HCT116 (cell line): ENCODE measurements around the gene SUGT1. TPM values are rescaled to one million over a fixed set of nuclear protein-coding genes. Genes with fewer than 3 reads are reported as not detected.
A peak's percentile ranks its signal among the peaks of the same experiment; 100 is the strongest.

Experiments
- ATAC-seq: fragments of 200-7000 bp; cut with Tn5 transposase; 2 replicates; pipeline ENCODE4 v1.9.1; 2020; ENCODE audit warnings: mild to moderate bottlenecking, moderate library complexity
- BruUV-seq: library from RNA; stranded (reverse); fragments of 400-500 nt; replicated peaks from 2 replicates; lab custom pipeline; 2021; lab: Mats Ljungman, UMichigan
- CTCF ChIA-PET: fragments of 300-600 bp; sonication (Branson Sonifier 250); formaldehyde crosslinking; loops from one replicate; lab custom pipeline; 2021; ENCODE audit warnings: antibody characterized with exemption; lab: Charles Lee
- POLR2A ChIA-PET: fragments of 300-600, 350-600 bp; sonication (Branson Sonifier 250); formaldehyde crosslinking; loops from one replicate; lab custom pipeline; 2021; ENCODE audit warnings: antibody characterized with exemption; lab: Charles Lee
- RAD21 ChIA-PET, 2 experiments: fragments of 300-600 bp; sonication (Branson Sonifier 250); formaldehyde crosslinking; loops; one replicate each; lab custom pipeline; 2023; ENCODE audit warnings: low total read pairs in 2 of 2; ENCODE audit not compliant: uncharacterized antibody in 2 of 2, unreplicated experiment in 2 of 2, low non-redundant PET in 1 of 2; lab: Charles Lee
- DNase-seq: peaks from one replicate; pipeline ENCODE4 v3.0.0-alpha.2; 2010; ENCODE audit warnings: low read depth, low spot score
- H2AFZ ChIP-seq: fragments of 200-600 bp; shearing (Covaris generic), sonication (generic); 2 replicates; pipeline ENCODE4 v1.6.1; 2017; ENCODE audit warnings: low read depth, mixed run types, mixed read lengths, antibody characterized with exemption, low read length; ENCODE audit not compliant: poor library complexity, severe bottlenecking
- H3K27ac ChIP-seq: 2 replicates; pipeline ENCODE4 v1.5.1; 2012; ENCODE audit warnings: low read depth, low read length
- H3K27me3 ChIP-seq: fragments of 200-600 bp; sonication (generic); 2 replicates; pipeline ENCODE4 v1.6.1; 2016; ENCODE audit warnings: mixed run types, low read length, mixed read lengths; ENCODE audit not compliant: insufficient read depth
- H3K36me3 ChIP-seq, 2 experiments: fragments of 200-500 bp in 1 of 2; fragments of 200-600 bp in 1 of 2; sonication (Bioruptor generic) in 1 of 2; sonication (generic) in 1 of 2; 2 replicates each; pipeline versions ENCODE4 v1.5.1 to v1.6.1; 2014 to 2016; ENCODE audit warnings: low read length in 2 of 2, inconsistent platforms in 1 of 2, mixed read lengths in 1 of 2, mixed run types in 1 of 2; ENCODE audit not compliant: insufficient read depth in 2 of 2, control insufficient read depth in 1 of 2
- H3K4me1 ChIP-seq, 2 experiments: fragments of 200-600 bp in 1 of 2; sonication (generic) in 1 of 2; 2 replicates each; pipeline versions ENCODE4 v1.5.1 to v1.6.1; 2012 to 2017; ENCODE audit warnings: low read length in 2 of 2, inconsistent platforms in 1 of 2, mild to moderate bottlenecking in 1 of 2, mixed read lengths in 1 of 2, mixed run types in 1 of 2, moderate library complexity in 1 of 2; ENCODE audit not compliant: insufficient read depth in 2 of 2, control insufficient read depth in 1 of 2
- H3K4me2 ChIP-seq: fragments of 200-600 bp; sonication (generic); 2 replicates; pipeline ENCODE4 v1.6.1; 2017; ENCODE audit warnings: mixed run types, low read length, mixed read lengths
- H3K4me3 ChIP-seq, 2 experiments: fragments of 200-600 bp in 1 of 2; sonication (generic) in 1 of 2; replicated peaks in 1 of 2; 2 replicates each; pipeline ENCODE4 v1.5.1; 2011 to 2016; ENCODE audit warnings: low read length in 2 of 2, control low read depth in 1 of 2, low read depth in 1 of 2, mild to moderate bottlenecking in 1 of 2, mixed read lengths in 1 of 2, mixed run types in 1 of 2
- H3K79me2 ChIP-seq: fragments of 200-600 bp; sonication (generic); 2 replicates; pipeline ENCODE4 v1.6.1; 2017; ENCODE audit warnings: mild to moderate bottlenecking, mixed run types, low read length, moderate library complexity, mixed read lengths; ENCODE audit not compliant: insufficient read depth
- H3K9ac ChIP-seq: fragments of 200-600 bp; sonication (generic); 2 replicates; pipeline ENCODE4 v1.6.1; 2016; ENCODE audit warnings: low read length, mixed read lengths
- H3K9me2 ChIP-seq: fragments of 200-600 bp; sonication (generic), shearing (Covaris generic); 2 replicates; pipeline ENCODE4 v1.6.1; 2017; ENCODE audit warnings: mixed run types, mild to moderate bottlenecking, moderate library complexity; ENCODE audit not compliant: insufficient read depth
- H3K9me3 ChIP-seq, 2 experiments: fragments of 200-500 bp in 1 of 2; fragments of 200-600 bp in 1 of 2; sonication (Bioruptor generic) in 1 of 2; sonication (generic) in 1 of 2; 2 replicates each; pipeline ENCODE4 v1.6.1; 2014 to 2017; ENCODE audit warnings: low read length in 2 of 2, mixed read lengths in 2 of 2, inconsistent platforms in 1 of 2, low read depth in 1 of 2, mild to moderate bottlenecking in 1 of 2, mixed run types in 1 of 2, moderate library complexity in 1 of 2; ENCODE audit not compliant: control insufficient read depth in 1 of 2, insufficient read depth in 1 of 2
- H4K20me1 ChIP-seq: fragments of 200-600 bp; sonication (generic), shearing (Covaris generic); 2 replicates; pipeline ENCODE4 v1.6.1; 2017; ENCODE audit warnings: mixed run types, mild to moderate bottlenecking, moderate library complexity; ENCODE audit not compliant: insufficient read depth
- CBX3 ChIP-seq: IDR thresholded peaks from 2 replicates; pipeline ENCODE4 v1.6.1; 2012; ENCODE audit warnings: low read depth
- EGR1 ChIP-seq: IDR thresholded peaks from 2 replicates; pipeline ENCODE4 v1.6.1; 2012; ENCODE audit warnings: low read depth
- ELF1 ChIP-seq: IDR thresholded peaks from 2 replicates; pipeline ENCODE4 v1.6.1; 2012; ENCODE audit warnings: low read depth, borderline replicate concordance
- EZH2 ChIP-seq: fragments of 200-600 bp; sonication (generic); IDR thresholded peaks from 2 replicates; pipeline ENCODE4 v1.6.1; 2017; ENCODE audit warnings: antibody characterized with exemption, mixed run types
- FOSL1 ChIP-seq: IDR thresholded peaks from 2 replicates; pipeline ENCODE4 v1.6.1; 2012; ENCODE audit warnings: low read depth
- JUND ChIP-seq: IDR thresholded peaks from 2 replicates; pipeline ENCODE4 v1.6.1; 2012
- POLR2A ChIP-seq: IDR thresholded peaks from 2 replicates; pipeline ENCODE4 v1.7.0; 2011; ENCODE audit warnings: borderline replicate concordance; ENCODE audit not compliant: insufficient read depth, insufficient read length; ENCODE audit errors: extremely low read depth
- SIN3A ChIP-seq: IDR thresholded peaks from 2 replicates; pipeline ENCODE4 v1.6.1; 2012; ENCODE audit warnings: low read depth
- SP1 ChIP-seq: IDR thresholded peaks from 2 replicates; pipeline ENCODE4 v1.6.1; 2012; ENCODE audit warnings: low read depth
- SRF ChIP-seq: IDR thresholded peaks from 2 replicates; pipeline ENCODE4 v1.6.1; 2012; ENCODE audit warnings: low read depth
- YY1 ChIP-seq: IDR thresholded peaks from 2 replicates; pipeline ENCODE4 v1.6.1; 2011; ENCODE audit warnings: low read length, low read depth, moderate library complexity, mild to moderate bottlenecking; ENCODE audit not compliant: insufficient replicate concordance; ENCODE audit errors: extremely low read depth
- ZFX ChIP-seq: fragments of 450-650 bp; IDR thresholded peaks from 2 replicates; pipeline ENCODE4 v1.6.1; 2017
- ZNF274 ChIP-seq: fragments of 200-500 bp; sonication (Bioruptor generic); IDR thresholded peaks from 2 replicates; pipeline ENCODE4 v1.6.1; 2014; ENCODE audit warnings: mild to moderate bottlenecking, low read depth, low read length, inconsistent platforms
- intact Hi-C: fragments of 100-400 bp; cut with micrococcal nuclease; formaldehyde crosslinking; loops from 2 replicates; pipeline ENCODE4 v1.10.0; 2022
- total RNA-seq: library from RNA; stranded (reverse); gene quantifications from one replicate; pipeline ENCODE4 v1.2.1, GENCODE V29; 2021; ENCODE audit not compliant: unreplicated experiment
- TF ChIP-seq, protein P1 (sequence below): IDR thresholded peaks from 2 replicates; pipeline ENCODE4 v1.6.1; 2012
- TF ChIP-seq, protein P2 (sequence below): IDR thresholded peaks from 2 replicates; pipeline ENCODE4 v1.6.1; 2011; ENCODE audit warnings: mild to moderate bottlenecking, low read length, moderate library complexity; ENCODE audit not compliant: insufficient replicate concordance; ENCODE audit errors: extremely low read depth
- TF ChIP-seq, protein P3 (sequence below): IDR thresholded peaks from 2 replicates; pipeline ENCODE4 v1.6.1; 2012

The SUGT1 gene
- total RNA-seq, 1 experiment from 2014 or later, result 75.6 TPM

DNA sequence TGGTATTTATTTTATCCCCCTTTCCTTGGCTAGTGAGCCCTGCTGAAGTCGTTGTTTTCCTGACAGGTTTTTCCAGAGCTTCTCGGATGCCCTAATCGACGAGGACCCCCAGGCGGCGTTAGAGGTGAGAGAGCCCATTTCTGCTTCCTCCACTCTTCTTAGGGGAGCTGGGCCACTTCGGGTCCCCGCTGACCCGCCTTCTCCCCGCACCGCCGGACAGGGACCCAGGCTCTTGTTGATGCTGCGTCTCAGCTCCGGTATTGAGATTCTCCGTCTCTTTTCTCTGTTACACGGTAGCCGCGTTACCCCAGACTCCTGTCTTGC is 306 bp downstream of the SUGT1 start:
- RAD21 ChIA-PET, result interaction anchor here in 1 of 2 experiments (1.2 kb wide), 1 partner anchor 36 kb away, joined by 4 read pairs; no protein-coding TSS in a partner anchor
- TF ChIP-seq EGR1 (no peak), YY1 (no peak), SP1 (no peak), SIN3A (no peak; the same call in 1 of the 2 replicates), CBX3 (no peak), SRF (no peak), ZNF274 (no peak), ZFX (no peak), FOSL1 (no peak), POLR2A (no peak), EZH2 (no peak), ELF1 (no peak), JUND (no peak)
- TF ChIP-seq, protein P1, sequence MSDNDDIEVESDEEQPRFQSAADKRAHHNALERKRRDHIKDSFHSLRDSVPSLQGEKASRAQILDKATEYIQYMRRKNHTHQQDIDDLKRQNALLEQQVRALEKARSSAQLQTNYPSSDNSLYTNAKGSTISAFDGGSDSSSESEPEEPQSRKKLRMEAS, result no peak
- TF ChIP-seq, protein P2, sequence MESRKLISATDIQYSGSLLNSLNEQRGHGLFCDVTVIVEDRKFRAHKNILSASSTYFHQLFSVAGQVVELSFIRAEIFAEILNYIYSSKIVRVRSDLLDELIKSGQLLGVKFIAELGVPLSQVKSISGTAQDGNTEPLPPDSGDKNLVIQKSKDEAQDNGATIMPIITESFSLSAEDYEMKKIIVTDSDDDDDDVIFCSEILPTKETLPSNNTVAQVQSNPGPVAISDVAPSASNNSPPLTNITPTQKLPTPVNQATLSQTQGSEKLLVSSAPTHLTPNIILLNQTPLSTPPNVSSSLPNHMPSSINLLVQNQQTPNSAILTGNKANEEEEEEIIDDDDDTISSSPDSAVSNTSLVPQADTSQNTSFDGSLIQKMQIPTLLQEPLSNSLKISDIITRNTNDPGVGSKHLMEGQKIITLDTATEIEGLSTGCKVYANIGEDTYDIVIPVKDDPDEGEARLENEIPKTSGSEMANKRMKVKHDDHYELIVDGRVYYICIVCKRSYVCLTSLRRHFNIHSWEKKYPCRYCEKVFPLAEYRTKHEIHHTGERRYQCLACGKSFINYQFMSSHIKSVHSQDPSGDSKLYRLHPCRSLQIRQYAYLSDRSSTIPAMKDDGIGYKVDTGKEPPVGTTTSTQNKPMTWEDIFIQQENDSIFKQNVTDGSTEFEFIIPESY, result no peak
- TF ChIP-seq, protein P3, sequence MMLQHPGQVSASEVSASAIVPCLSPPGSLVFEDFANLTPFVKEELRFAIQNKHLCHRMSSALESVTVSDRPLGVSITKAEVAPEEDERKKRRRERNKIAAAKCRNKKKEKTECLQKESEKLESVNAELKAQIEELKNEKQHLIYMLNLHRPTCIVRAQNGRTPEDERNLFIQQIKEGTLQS, result no peak
- TF ChIP-seq, all 23 proteins: peak for 0
- peaks cover 75% of the 10 kb centered on the region for H3K79me2 ChIP-seq
- H3K36me3 ChIP-seq, result peaks cover 7 to 19% of the 10 kb centered on the region in 2 experiments
- no peaks in the 10 kb centered on the region for H3K27me3 ChIP-seq
- H3K4me3 ChIP-seq, result peak overlapping the region; percentile 93 to 99
- POLR2A ChIA-PET, result interaction anchor here (0.6 to 3.0 kb wide), 8 partner anchors 10 to 634 kb away, joined by 3 to 32 read pairs (median 4); no protein-coding TSS in a partner anchor
- BruUV-seq, result TSS peak; percentile 66
- peak overlapping the region; percentile 92 for H3K27ac ChIP-seq
- DNase-seq (no peak), ATAC-seq (peak; percentile 36)
- no peaks in the 10 kb centered on the region for H3K9me3 ChIP-seq
- peak overlapping the region; percentile 94 for H3K9ac ChIP-seq
- H3K4me2 ChIP-seq, result peak overlapping the region; percentile 86
- H2AFZ ChIP-seq, result no peak overlapping the region
- no peaks in the 10 kb centered on the region for H4K20me1 ChIP-seq
- CTCF ChIA-PET, result interaction anchor here (1.0 to 2.4 kb wide), 6 partner anchors 9 to 315 kb away, joined by 3 to 13 read pairs (median 4); no protein-coding TSS in a partner anchor
- peaks cover 4 to 14% of the 10 kb centered on the region in 2 experiments; a peak in 3 of 4 replicates for H3K4me1 ChIP-seq
- intact Hi-C loops, result loop anchor here (1.0 to 5.0 kb wide), 3 partner anchors 36 to 202 kb away; partner anchors contain the start of gene VPS36
- H3K9me2 ChIP-seq, result no peaks in the 10 kb centered on the region
